H4 (cell line): ENCODE measurements around the gene SEC11A. TPM values are rescaled to one million over a fixed set of nuclear protein-coding genes. Genes with fewer than 3 reads are reported as not detected.

Experiments used
- DNase-seq: peaks from one replicate; pipeline ENCODE4 v3.0.0-alpha.2; 2015; ENCODE audit warnings: low spot score
- total RNA-seq: library from RNA; depleted of rRNA; stranded (reverse); fragments of >200 nt; shearing (Covaris generic); gene quantifications from 2 replicates; pipeline ENCODE4 v1.2.3, GENCODE V29; 2014

The SEC11A gene
- total RNA-seq, 1 experiment from 2014 or later = 244 TPM

DNA sequence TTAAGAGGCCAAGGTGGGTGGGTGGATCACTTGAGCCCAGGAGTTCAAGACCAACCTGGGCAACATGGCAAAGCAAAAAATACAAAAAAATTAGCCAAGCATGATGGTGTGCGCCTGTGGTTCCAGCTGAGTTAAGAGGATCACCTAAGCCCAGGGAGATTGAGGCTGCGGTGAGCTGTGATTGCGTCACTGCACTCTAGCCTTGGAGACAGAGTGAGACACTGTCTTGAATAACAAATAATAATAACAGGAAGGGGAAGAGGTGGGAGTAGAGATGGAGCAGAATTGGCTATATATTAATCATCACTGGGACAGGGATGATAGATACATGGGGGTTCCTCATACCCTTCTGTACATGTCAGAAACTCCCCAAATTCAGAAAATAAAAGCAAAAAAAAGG is 34.1 kb downstream of the SEC11A start:
- DNase-seq = no peak

DNA sequence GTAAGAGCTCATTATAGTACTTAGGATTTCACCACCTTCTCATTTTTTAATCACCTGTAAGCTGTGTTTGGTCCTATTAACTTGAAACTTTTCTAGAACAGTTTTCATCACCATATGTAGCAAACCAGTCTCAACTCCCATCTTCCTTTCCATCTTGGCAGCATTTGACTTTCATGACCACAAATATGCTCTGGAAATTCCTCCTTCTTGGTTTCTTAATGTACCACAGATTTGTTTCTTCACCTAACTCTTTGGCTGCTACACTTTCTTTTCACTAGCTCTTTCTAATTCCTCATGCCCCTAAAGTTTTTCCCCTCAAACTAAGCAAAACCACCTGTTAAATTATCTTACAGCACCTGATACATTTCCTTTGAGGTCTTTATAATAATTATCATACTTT is 44.7 kb downstream of the SEC11A start:
- no peak for DNase-seq

DNA sequence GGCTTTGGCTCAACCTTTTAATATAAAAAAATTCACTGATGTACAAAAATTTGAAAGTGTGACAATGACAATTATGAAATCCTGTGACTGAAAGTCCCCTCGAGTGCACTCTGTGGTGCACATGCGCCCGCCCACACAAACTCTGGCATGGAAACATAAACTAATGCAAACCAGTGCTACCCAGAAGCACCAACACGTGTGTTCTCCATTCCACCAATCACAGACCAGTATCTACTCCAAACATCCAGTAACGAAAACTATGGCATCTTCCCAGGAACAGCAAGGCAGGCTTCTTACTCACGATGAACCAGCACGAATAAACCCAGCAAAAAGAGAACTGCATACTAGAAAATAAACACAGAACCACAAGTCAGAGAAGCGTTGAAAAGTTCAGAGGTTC is 46.2 kb downstream of the SEC11A start:
- DNase-seq = peak; percentile 27

DNA sequence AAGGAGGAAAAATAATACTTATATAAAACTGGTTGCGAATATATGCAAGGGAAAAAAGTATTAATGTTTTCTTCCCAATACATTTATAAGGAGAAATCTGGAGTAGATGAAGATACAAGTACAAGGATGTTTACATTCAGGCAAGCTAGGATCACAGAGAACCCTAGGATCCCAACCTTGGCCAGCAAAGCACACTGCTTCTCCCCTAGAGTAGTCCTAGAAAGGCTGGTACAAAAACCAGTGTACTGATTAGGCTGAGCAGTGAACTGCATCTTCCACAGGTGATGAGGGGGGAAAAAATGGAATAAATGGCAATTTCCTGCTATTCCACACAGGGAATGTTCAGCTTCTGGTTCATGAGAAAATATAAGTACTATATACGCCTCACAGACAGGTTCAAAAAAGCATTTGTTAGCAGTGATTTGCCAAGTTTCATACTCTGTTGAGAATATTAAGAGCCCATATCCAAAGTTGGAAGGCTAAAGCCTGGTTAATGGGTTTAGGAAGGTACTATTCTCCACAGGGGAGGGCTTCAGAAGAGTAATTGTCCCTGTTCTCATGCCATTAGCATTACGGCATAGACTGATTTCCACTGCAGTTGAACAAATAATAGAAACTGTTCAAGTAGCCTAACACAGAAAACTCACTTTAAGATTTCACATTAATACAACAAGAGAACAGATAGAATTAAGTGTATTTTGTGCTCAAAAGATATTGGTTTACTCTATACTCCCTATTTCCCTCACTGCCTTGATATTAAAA is 47.5 kb downstream of the SEC11A start:
- DNase-seq = no peak

DNA sequence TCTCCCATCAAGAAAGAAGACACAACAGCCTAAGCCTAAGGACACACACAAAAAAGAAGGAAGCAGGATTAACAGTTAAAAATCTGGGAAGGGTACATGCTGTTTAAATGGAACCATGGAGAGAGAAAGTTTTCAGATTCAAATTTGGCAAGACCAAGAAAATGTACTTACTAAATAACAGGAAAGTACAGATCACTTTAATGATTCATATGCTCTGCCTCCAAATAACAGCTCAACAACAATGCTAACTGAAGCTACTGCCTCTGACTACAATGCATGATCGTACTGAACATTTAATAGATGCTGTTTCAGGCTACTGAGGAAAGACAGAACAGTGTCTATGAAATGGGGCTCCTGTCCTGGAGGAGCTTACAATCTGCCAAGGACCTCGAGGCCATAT is 49.6 kb downstream of the SEC11A start:
- DNase-seq = no peak

DNA sequence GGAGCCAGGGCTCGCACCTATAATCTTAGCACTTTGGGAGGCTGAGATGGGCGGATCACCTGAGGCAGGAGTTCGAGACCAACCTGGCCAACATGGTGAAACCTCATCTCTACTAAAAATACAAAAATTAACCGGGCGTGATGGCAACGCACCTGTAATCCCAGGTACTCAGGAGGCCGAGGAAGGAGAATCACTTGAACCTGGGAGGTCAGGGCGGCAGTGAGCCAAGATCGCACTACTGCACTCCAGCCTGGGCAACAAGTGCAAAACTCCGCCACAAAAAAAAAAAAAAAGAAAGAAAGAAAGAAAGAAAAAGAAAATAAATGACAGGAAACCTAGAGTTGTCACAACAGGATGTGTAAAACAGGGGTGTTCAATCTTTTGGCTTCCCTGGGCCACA is 54.9 kb downstream of the SEC11A start:
- DNase-seq = no peak

DNA sequence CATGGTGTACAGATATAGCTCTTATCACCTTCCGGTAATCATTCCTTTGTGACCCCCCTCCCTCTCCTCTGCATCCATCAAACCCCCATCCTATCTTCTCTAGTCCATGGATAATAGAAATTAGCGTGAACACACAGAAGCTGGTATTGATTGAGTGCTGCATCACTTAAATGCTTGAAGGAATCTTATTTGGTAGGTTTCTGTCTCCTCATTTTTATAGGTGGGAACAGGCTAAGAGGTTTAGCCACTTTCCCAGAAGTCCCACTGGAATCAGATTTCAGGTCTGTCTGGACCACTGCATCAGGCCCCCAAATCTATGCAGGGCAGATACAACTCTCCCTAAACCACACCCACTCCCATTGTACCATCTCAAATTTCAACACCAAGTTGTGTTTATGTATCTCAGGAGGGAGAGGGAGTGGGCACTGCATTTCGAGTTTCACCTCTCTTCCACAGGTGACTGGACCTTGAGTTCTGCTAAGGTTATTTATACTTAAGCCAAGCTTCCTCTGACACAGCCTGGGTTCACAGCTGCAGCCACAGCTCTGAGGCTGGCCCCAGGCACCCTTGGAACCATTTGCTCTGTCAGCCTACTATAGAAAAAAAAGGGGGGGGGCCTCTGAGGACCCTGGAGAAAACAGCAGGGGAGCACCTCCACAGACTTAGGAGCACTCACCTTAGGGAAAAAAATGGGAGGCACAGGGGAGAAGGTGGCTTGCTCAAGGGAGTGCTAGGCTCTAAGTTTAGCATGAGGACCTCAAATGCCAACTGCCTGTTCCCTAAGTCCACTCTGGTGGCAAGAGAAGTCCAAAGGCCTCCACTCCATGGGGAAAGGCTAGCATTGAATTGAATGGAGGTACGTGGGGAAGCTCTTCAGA is 55.8 kb downstream of the SEC11A start:
- DNase-seq = no peak

DNA sequence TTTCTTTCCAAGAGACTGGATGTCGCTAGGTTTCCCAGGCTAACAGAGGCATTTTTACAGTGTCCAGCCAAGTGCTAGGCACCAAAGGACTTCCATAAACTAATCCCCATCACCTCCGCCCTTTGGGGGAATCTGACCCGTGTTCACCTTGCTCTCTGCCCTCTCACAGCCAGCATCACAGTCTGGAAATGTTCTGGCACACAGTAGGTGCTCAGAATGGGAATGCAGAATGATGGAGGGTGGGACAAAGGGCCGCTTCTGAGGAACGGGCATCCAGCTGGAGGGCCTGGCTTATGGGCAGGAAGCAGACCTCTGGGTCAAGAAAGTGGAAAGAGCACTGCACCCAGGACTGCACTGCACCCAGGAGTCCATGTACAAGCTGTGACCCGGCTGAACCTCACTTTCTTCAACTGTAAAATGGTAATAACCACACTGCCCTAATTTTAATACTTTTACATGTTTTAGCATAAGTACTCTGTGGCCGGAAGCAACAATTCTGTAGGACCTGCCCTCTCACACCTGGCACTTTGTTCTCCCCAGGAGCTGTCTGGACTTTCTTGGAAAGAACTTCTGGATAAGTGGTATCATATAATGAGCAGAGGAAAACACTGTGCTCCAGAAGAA is 57.0 kb downstream of the SEC11A start:
- DNase-seq = no peak

DNA sequence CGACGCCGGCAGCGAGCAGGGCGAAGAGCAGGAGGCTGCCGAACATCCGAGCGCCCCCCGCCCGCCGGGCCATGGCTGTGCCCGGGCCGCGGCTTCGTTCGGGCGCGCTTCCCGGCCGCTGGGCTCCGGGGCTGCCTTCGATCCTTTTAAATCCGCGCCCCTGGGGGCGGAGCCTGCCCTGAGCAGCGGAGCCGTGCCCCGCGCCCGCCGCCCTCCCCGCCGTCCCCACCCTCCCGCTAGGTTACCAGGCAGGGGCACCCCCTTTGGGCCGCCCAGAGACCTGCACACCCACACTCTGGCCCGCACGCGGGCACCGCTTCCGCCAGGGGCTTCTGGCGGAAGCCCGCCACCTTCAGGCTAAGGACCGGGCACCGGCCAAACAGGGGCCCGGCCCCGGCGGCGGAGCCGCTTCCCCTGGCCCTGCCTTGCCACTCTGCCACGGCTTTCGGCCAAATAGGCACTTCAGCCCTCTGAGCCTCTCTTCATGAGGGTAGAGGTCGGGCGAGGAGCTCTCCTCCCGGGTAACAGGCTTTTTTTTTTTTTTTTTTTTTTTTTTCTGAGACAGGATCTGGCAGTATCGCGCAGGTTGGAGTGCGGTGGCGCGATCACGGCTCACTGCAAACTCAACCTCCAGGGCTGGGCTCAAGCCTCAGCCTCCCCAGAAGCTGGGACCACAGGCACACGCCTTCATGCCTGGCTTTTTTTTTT is 57.7 kb downstream of the SEC11A start, which contains the start of gene NMB:
Gene NMB, minus strand, starts transcription at position 120 of the 708 bp plus-strand sequence. Its CDS starts 47 bp downstream, at position 73.
- DNase-seq = peak; percentile 55

DNA sequence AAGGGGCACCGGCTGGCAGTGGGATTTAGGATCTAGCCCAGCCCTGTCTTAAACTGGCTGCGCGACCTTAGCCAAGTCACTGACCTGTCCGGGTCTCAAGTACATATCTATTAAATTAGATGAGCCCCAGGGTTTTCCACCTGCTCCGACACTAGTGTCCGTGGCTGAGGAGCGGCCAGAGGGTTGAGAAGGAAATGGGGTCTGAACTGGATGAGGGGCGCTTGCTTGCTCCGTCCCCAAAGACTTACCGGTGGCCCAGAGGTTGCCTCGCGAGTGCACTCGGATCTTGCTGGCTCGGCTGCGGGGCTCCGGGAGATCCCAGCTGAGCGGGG is 58.2 kb downstream of the SEC11A start:
- DNase-seq = no peak

DNA sequence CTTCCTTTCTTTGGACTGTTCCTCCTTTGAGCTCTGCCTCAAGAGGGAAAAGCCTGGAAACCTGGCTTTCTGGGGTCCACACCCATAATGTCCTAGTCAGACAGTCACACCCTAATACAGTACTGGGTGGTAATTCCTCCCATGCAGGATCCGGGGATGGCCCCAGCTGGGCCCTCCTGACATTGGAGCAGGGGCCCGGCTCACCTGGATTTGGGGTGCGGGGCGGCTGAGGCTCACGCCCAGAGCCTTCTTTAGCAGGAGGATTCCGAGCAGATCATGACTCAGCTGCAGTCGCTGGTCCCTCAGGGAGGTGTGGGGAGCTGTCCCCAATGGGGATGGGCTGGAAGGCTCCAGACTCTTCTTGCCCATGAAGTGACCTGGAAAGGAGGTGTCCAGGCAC is 59.0 kb downstream of the SEC11A start:
- DNase-seq = no peak

DNA sequence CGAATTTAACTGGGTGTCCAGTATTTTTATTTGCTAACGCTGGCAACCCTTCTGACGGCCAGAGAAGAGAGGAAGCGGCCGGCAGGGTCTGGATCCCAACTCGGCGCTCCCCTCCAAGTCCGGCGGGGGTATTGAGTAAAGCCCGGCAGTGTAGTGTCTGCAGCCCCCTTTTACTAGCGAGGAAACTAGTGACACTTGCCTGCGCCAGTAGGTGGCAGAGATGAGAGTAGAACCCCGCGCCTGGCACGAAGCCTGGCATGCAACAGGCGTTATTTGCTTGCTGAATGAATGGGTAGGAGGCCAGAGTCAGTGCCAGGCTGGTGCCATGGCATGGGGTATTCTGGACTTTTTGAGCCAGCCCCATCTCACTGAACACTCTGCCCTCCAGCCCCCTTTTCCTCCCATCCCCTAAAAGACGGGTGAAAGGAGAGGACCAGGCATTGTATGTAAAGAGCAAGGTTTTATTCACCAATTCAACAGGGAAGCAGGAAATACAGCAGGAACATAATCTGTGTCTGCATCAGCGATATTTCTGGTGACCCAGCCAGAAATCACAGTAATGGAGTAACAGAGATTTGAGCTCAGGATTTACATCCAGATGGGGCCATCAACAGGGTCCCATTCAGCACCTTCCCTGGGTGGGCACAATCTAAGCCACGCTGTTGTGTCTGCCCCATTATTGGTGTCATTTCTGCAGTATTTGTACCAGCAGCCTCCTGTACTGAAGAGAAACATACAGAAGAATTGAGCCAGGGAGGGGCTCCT is 61.1 kb downstream of the SEC11A start:
- peak; percentile 84 for DNase-seq

DNA sequence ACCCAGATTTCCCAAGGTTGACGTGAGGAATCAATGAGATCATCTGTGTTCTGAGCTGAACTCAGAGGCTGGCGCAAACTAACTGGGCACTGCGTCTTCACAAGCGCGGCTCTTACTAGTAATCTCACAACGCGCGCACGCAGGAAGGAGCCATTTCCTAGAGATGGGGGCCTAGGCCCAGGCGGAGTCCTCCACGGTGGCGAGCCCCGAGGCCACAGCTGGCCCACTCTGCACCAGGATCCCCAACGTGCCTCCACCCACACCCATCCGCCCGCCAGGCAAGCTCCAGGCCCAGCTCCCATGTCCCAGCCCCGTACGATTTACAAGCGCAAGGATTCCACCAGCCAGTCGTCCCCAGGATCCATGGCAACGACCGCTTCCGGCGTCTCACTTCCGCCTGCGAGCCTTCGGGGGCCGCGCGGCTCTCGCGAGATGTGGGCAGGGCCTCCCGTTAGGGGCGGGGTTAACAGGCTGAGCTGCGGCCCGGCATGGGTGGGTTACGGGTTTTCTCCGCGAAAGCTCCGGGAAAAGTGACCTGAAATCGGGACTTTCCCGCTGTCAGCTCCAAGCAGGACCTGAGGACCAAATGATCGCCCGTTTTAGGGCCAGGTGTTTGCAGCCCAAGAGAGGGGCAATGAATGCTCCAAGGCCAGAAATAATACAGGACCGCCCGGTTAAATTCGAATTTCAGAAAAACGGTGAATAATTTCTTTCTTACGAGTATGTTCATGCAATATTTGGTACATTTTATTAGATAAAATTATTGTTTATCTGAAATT is 61.8 kb downstream of the SEC11A start, which contains the start of gene WDR73:
Gene WDR73, minus strand, starts transcription at position 374 of the 779 bp plus-strand sequence. Its CDS starts 9 bp downstream, at position 365.
- peak; percentile 90 for DNase-seq

DNA sequence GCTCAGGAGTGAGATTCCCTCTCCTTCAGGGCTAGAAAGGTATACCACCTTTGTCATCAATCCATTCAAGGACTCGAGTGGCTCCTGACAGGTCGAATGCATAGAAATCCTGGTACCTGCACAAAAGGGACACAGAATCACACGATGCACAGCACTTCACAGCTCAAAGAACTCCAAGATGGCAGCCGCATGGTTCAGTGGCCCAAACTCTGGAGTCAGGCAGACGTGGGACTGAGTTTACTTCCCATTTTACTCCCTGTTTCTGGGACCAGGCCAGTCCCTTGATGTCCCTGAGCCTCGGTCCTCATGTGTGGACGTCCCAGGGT is 62.4 kb downstream of the SEC11A start:
- DNase-seq = no peak

DNA sequence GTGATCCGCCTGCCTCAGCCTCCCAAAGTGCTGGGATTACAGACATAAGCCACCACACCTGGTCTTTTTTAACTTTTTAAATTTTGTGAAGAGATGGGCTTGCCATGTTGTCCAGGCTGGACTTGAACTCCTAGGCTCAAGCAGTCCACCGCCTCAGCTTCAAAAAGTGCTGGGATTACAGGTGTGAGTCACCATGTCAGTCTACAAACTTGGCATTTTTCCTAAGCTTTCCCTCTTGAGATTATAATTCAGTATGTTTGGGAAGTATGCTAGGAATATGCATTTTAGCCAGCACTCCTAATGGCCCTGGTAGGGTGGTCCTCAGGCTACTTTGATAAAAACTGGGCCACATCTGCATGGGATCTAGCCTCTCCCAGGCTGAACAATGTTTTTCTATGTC is 66.2 kb downstream of the SEC11A start:
- DNase-seq = no peak

DNA sequence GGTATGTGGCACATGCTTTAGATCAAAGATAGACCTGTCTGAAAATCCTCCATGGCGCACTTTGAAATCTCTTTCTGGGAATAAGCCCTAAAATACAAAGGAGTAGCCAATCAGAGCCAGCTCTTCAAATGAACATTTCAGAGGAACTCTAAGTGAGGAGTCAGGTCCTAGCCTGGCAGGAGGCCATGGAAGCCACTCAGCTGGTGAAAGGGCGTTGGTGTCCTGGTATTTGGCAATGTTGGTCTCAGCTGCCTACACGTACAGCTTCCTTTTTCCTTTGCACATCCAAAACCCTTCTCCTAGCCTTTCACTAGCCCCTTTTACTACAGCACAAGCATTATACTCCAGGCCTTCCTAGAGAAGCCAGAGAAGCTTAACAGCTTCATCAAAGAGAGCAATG is 67.4 kb downstream of the SEC11A start:
- DNase-seq = no peak

DNA sequence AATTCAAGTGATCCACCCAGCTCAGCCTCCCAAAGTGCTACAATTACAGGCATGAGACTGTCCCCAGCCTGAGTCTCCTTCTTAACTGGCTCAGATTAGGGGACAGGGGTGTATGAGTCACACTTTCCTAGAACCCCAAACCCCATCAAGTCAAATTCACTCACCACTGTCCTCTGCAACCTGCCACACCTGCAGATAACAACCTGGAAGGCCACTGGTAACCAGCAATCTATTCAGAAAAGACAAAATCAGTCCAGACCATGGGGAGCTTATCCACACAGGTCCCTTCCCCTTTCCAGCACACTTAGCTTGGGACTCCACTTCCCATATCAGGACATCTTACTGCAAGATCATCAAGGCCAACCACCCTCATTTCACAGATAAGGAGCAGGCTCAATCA is 68.2 kb downstream of the SEC11A start:
- no peak for DNase-seq

DNA sequence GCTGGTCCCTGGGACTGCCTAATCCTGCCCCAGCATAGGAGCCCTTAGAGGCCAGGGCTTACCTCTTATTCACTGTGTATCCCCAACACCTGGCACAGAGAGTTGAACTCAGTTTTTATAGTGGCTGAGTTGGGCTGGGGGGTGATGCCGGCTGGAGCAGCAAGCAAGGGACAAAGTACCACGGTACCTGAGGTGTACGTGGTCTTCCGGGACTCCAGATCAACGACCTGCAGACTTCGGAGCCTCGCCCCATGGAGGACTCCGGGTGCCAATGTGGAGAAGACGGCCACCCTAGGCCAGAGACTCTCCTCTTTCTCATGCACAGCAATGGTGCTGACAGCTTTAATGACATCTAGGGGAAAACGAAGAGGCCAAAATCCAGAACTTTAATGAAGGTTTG is 69.9 kb downstream of the SEC11A start:
- DNase-seq = no peak

DNA sequence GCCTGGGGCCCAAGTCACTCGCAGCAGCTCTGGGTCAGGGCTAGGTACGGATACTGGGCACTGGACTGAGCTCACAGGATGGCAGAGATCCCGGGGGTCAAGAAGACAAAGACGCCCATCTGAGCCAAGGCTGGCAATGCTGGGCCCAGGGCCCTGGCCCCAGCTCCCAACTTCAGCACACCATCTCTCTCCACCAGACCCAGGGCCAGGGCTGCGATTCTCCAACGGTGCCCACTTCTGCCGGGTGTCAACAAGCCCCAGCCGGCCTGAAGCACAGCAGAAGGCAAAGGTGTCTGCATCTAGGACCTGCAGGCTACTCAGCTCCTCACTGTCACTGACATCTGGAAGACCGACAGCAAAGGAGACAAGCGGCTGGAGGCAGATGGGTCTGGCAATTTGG is 70.4 kb downstream of the SEC11A start:
- no peak for DNase-seq

DNA sequence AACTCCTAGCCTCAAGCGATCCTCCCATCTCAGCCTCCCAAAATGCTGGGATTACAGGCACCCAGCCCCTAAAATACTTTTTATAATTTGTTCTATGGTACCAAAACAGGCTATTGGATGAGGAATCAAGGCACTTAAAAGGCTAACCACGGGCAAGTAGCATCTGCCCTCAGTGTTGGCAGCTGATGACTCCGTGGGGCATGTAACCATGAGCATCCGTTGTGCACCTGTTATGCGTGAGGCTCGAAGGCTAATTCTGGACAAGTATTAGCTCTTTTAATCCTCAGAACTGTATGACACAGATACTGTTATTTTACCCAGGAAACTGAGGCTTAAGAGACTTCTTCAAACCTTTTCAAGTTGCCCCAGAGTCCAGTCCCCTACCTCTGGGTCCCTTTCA is 72.1 kb downstream of the SEC11A start:
- DNase-seq = no peak
